Endodermal cell (in vitro differentiated cells): ENCODE data around the gene SMARCD1. TPM values are rescaled to one million over a fixed set of nuclear protein-coding genes. Genes with fewer than 3 reads are reported as not detected.

Source experiments
- DNase-seq: peaks from one replicate; pipeline ENCODE4 v3.0.0-alpha.2; 2017
- H3K27ac ChIP-seq: 2 replicates; pipeline ENCODE4 v1.5.1; 2013; ENCODE audit warnings: mild to moderate bottlenecking, low read depth, low read length, moderate library complexity
- H3K27me3 ChIP-seq: 2 replicates; pipeline ENCODE4 v1.6.1; 2013; ENCODE audit warnings: mild to moderate bottlenecking, low read length, moderate library complexity; ENCODE audit not compliant: insufficient read depth, control insufficient read depth, poor library complexity, severe bottlenecking
- H3K36me3 ChIP-seq: 2 replicates; pipeline ENCODE4 v1.7.0; 2013; ENCODE audit warnings: mild to moderate bottlenecking, low read length, moderate library complexity; ENCODE audit not compliant: control insufficient read depth, insufficient read depth
- H3K4me1 ChIP-seq: one replicate; pipeline ENCODE4 v1.7.0; 2013; ENCODE audit warnings: low read length; ENCODE audit not compliant: control insufficient read depth, insufficient read depth
- H3K4me3 ChIP-seq: 2 replicates; pipeline ENCODE4 v1.5.1; 2013; ENCODE audit warnings: mild to moderate bottlenecking, low read length, moderate library complexity
- H3K9ac ChIP-seq: 2 replicates; pipeline ENCODE4 v1.6.1; 2013; ENCODE audit warnings: mild to moderate bottlenecking, low read length, moderate library complexity; ENCODE audit not compliant: poor library complexity, severe bottlenecking; ENCODE audit errors: extremely low read depth
- H3K9me3 ChIP-seq: 2 replicates; pipeline ENCODE4 v1.6.1; 2013; ENCODE audit warnings: mild to moderate bottlenecking, low read length, moderate library complexity; ENCODE audit not compliant: control insufficient read depth
- H3K27ac Mint-ChIP-seq: 2 replicates; pipeline ENCODE4 v1.8.0; 2020; ENCODE audit warnings: mixed read lengths
- H3K27me3 Mint-ChIP-seq: 2 replicates; pipeline ENCODE4 v1.8.0; 2021; ENCODE audit warnings: mild to moderate bottlenecking, mixed read lengths; ENCODE audit not compliant: insufficient read depth
- H3K36me3 Mint-ChIP-seq: 2 replicates; pipeline ENCODE4 v1.8.0; 2020; ENCODE audit warnings: low read depth, mixed read lengths
- H3K4me1 Mint-ChIP-seq: 2 replicates; pipeline ENCODE4 v1.8.0; 2020; ENCODE audit warnings: mixed read lengths
- H3K4me3 Mint-ChIP-seq: 2 replicates; pipeline ENCODE4 v1.8.0; 2020; ENCODE audit warnings: mild to moderate bottlenecking, moderate library complexity, mixed read lengths
- H3K9me3 Mint-ChIP-seq: 2 replicates; pipeline ENCODE4 v1.8.0; 2020; ENCODE audit warnings: mild to moderate bottlenecking, mixed read lengths
- WGBS, 2 experiments: methylation state at CpG; one replicate each; pipeline versions ENCODE4 v1.1.5 to v1.1.7; 2013; ENCODE audit warnings: missing lambda C conversion rate in 2 of 2, mixed read lengths in 1 of 2; ENCODE audit not compliant: insufficient coverage in 1 of 2, insufficient read length in 1 of 2; 5-methylcytosine and 5-hydroxymethylcytosine counted together
- total RNA-seq, 2 donors: library from RNA; stranded (reverse); fragmentation: NEBNext Ultra II Directional in 1 of 2; extraction: Animal tissue kit (Norgen Biotek cat#: 25700) in 1 of 2; gene quantifications; 2 replicates in 1 of 2; 3 replicates in 1 of 2; pipeline ENCODE4 v1.2.1, GENCODE V29; 2021
- TF ChIP-seq, protein P1 (sequence below): fragments of 200-600 bp; sonication (generic); conservative IDR thresholded peaks from 2 replicates; pipeline ENCODE4 v1.5.0; 2021; ENCODE audit warnings: antibody characterized with exemption, mild to moderate bottlenecking

The SMARCD1 gene
- total RNA-seq, 2 donors from 2014 or later, result 118 to 125 TPM

DNA sequence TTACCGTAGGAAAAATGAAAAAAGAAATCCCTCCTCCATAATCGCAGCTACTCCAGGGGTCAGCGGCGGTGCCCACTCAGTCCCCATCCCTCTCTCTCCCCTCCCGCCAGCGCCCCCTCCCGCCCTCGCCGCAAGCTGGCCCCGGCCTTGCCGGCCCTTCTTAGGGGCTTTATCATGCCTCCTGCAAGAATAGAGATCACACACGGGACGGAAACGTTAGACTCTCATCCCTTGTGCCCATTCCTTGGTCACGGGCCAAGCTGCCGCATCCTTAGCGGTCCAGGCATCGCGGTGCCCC, 26.2 kb downstream of the SMARCD1 start:
- peaks cover 18% of the 10 kb centered on the region for H3K4me1 ChIP-seq
- no peak overlapping the region for H3K9ac ChIP-seq
- H3K27ac ChIP-seq, result no peak overlapping the region
- H3K9me3 ChIP-seq, result no peaks in the 10 kb centered on the region
- TF ChIP-seq, protein P1, sequence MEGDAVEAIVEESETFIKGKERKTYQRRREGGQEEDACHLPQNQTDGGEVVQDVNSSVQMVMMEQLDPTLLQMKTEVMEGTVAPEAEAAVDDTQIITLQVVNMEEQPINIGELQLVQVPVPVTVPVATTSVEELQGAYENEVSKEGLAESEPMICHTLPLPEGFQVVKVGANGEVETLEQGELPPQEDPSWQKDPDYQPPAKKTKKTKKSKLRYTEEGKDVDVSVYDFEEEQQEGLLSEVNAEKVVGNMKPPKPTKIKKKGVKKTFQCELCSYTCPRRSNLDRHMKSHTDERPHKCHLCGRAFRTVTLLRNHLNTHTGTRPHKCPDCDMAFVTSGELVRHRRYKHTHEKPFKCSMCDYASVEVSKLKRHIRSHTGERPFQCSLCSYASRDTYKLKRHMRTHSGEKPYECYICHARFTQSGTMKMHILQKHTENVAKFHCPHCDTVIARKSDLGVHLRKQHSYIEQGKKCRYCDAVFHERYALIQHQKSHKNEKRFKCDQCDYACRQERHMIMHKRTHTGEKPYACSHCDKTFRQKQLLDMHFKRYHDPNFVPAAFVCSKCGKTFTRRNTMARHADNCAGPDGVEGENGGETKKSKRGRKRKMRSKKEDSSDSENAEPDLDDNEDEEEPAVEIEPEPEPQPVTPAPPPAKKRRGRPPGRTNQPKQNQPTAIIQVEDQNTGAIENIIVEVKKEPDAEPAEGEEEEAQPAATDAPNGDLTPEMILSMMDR, result no peak
- Mint-ChIP-seq H3K4me1 (peaks cover 20% of the 10 kb centered on the region), H3K27ac (peak overlapping the region; percentile 85), H3K9me3 (no peaks in the 10 kb centered on the region), H3K36me3 (peaks cover 7% of the 10 kb centered on the region), H3K4me3 (peak overlapping the region; percentile 92), H3K27me3 (no peaks in the 10 kb centered on the region)
- peaks cover 5% of the 10 kb centered on the region for H3K36me3 ChIP-seq
- 1 to 11% methylated on average over 8 to 19 of the region's 19 CpGs for WGBS, 2 experiments
- H3K4me3 ChIP-seq, result no peak overlapping the region
- no peak for DNase-seq
- no peaks in the 10 kb centered on the region for H3K27me3 ChIP-seq

DNA sequence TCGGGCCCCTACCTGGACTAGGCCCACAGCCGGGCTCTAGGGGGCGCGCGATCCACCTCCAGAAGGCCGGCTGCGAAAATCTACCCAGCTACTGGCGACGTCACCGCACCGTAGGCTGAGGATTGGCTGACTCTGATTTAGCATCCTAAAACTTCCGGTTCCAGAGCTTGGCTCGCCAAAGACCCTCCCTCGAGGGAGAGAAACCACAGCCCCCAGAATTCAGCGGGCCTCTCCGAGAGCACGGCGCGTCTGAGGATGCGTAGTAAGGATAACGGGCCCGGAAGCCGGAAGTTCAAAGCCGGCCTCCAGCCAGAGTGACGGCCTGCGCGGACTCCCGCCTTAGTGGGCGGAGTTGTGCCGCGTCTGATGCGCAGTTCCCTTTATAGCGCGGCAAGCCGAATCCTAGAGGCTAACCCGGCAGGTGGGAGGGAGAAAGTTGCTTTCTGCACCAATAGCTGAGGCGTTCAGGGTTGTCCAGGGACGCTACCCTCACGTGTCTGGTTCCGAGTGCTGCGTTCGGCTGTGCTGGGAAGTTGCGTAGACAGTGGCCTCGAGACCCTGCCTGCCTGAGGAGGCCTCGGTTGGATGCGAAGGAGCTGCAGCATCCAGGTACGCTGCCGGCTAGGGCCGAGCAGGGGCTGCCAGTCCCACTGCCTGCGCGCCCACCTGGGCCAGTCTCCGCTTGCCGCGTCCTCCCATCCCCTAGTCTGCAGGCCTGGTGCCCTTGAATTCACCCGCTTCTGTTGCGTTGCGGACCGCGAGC, 26.7 kb downstream of the SMARCD1 start, which contains the start of gene COX14:
Gene COX14, plus strand, starts transcription at position 544 of the 763 bp plus-strand sequence. CDS start 7,808 bp downstream, outside the sequence.
- Mint-ChIP-seq H3K27ac (peak within 1 kb of the TSS; percentile 97), H3K9me3 (no peaks in the 10 kb centered on the region), H3K36me3 (peaks cover 11% of the 10 kb centered on the region), H3K4me3 (peak within 1 kb of the TSS; percentile 92), H3K27me3 (no peaks in the 10 kb centered on the region), H3K4me1 (peaks cover 20% of the 10 kb centered on the region)
- H3K9me3 ChIP-seq, result no peaks in the 10 kb centered on the region
- H3K4me3 ChIP-seq, result peak within 1 kb of the TSS; percentile 99
- WGBS, 2 experiments, result 0 to 1% methylated on average over 50 to 59 of the region's 59 CpGs
- no peaks in the 10 kb centered on the region for H3K27me3 ChIP-seq
- peaks cover 5% of the 10 kb centered on the region for H3K36me3 ChIP-seq
- H3K27ac ChIP-seq, result peak within 1 kb of the TSS; percentile 85
- peaks cover 18% of the 10 kb centered on the region for H3K4me1 ChIP-seq
- peak within 1 kb of the TSS; percentile 87 for H3K9ac ChIP-seq
- TF ChIP-seq, protein P1, result peak; percentile 96
- DNase-seq, result peak; percentile 100

DNA sequence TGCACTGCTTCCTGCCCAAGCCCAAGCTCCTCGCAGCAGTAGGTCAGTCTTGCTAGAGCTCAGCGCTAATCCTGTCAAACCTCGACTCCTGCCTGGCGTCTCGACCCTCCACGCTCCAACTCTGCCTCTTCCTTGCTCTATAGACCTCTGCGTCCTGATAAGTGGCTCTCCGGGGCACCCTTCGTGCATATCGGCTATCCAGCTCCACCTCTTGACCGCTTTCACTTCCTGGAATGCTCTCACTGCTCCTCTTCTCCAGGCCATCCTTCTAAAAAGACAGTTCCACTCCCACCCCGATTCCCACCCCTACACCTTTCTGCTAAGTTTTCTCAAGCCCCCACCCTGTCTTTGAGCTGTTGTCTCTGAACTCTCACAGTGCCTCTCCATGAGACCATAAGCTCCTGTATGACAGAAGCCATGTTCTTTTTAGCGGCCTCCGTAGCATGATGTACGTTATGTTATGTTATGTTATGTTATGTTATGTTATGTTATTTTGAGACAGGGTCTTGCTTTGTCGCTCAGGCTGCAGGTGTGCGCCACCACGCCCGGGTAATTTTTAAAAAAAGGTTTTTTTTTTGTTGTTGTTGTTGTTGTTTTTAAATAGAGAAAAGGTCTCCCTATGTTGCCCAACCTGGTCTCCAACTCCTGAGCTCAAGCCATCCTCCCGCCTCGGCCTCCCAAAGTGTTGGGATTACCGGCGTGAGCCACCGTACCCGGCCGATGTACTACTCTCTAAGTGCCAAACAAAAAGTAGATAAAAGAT, 27.5 kb downstream of the SMARCD1 start:
- H3K27me3 ChIP-seq, result no peaks in the 10 kb centered on the region
- H3K27ac Mint-ChIP-seq, result peak overlapping the region; percentile 97
- H3K36me3 Mint-ChIP-seq, result peaks cover 16% of the 10 kb centered on the region
- H3K9me3 Mint-ChIP-seq, result no peaks in the 10 kb centered on the region
- H3K27me3 Mint-ChIP-seq, result no peaks in the 10 kb centered on the region
- peak overlapping the region; percentile 92 for H3K4me3 Mint-ChIP-seq
- H3K4me1 Mint-ChIP-seq, result peaks cover 20% of the 10 kb centered on the region
- H3K9me3 ChIP-seq, result no peaks in the 10 kb centered on the region
- H3K4me1 ChIP-seq, result peaks cover 18% of the 10 kb centered on the region
- 28 to 31% methylated on average over 18 to 26 of the region's 26 CpGs for WGBS, 2 experiments
- H3K9ac ChIP-seq, result peak overlapping the region; percentile 87
- peak overlapping the region; percentile 85 for H3K27ac ChIP-seq
- TF ChIP-seq, protein P1, result no peak
- H3K36me3 ChIP-seq, result peaks cover 5% of the 10 kb centered on the region
- peak overlapping the region; percentile 99 for H3K4me3 ChIP-seq
- DNase-seq, result no peak
